ENCODE measurements around the gene SPATA18.
"Not testable (repeated sequence)": the region's sequence is repeated elsewhere in the genome, so short reads cannot be mapped to it uniquely, and the experiment has no call there.

SPATA18 gene

GRCh38 chr4:52081216-52081615 is 30.1 kb downstream of the SPATA18 start:
- no peak overlapping the region for H3K4me3 ChIP-seq (ENCODE audit: low read depth, low read length)
- H3K4me1 ChIP-seq (ENCODE audit: control insufficient read depth, insufficient read depth, low read length, unreplicated experiment) = no peaks in the 10 kb centered on the region
- no peaks in the 10 kb centered on the region for H3K79me2 ChIP-seq (ENCODE audit: control insufficient read depth, insufficient read depth, low read length, unreplicated experiment)
- H3K27ac ChIP-seq (ENCODE audit: low read depth, low read length) = no peak overlapping the region
- H3K36me3 ChIP-seq (ENCODE audit: insufficient read depth, low read length) = no peaks in the 10 kb centered on the region
- H2AFZ ChIP-seq (ENCODE audit: low read length, unreplicated experiment) = no peak overlapping the region
- peaks cover 10% of the 10 kb centered on the region; the same call in 1 of the 2 replicates for H3K27me3 ChIP-seq (ENCODE audit: insufficient read depth, low read length)

- H3K4me1 ChIP-seq (ENCODE audit: control insufficient read depth, insufficient read depth, low read length, unreplicated experiment); H3K27me3 ChIP-seq (ENCODE audit: insufficient read depth, low read length); H2AFZ ChIP-seq (ENCODE audit: low read length, unreplicated experiment); H3K79me2 ChIP-seq (ENCODE audit: control insufficient read depth, insufficient read depth, low read length, unreplicated experiment); H3K27ac ChIP-seq (ENCODE audit: low read depth, low read length); H3K4me3 ChIP-seq (ENCODE audit: low read depth, low read length); H3K36me3 ChIP-seq (ENCODE audit: insufficient read depth, low read length): not testable (repeated sequence)
Measured at GRCh38 chr4:52086425-52086824, 35.3 kb downstream of the SPATA18 start.

- Histone ChIP-seq H3K27ac (ENCODE audit: low read depth, low read length) (no peak overlapping the region), H3K79me2 (ENCODE audit: control insufficient read depth, insufficient read depth, low read length, unreplicated experiment) (no peaks in the 10 kb centered on the region), H3K27me3 (ENCODE audit: insufficient read depth, low read length) (no peaks in the 10 kb centered on the region), H3K4me3 (ENCODE audit: low read depth, low read length) (no peak overlapping the region), H3K4me1 (ENCODE audit: control insufficient read depth, insufficient read depth, low read length, unreplicated experiment) (no peaks in the 10 kb centered on the region), H3K36me3 (ENCODE audit: insufficient read depth, low read length) (no peaks in the 10 kb centered on the region), H2AFZ (ENCODE audit: low read length, unreplicated experiment) (no peak overlapping the region)
Measured at GRCh38 chr4:52091801-52092200, 40.7 kb downstream of the SPATA18 start.

GRCh38 chr4:52093466-52093865 is 42.4 kb downstream of the SPATA18 start:
- Histone ChIP-seq H3K79me2 (ENCODE audit: control insufficient read depth, insufficient read depth, low read length, unreplicated experiment) (no peaks in the 10 kb centered on the region), H3K4me1 (ENCODE audit: control insufficient read depth, insufficient read depth, low read length, unreplicated experiment) (no peaks in the 10 kb centered on the region)

GRCh38 chr4:52094376-52095145 is 43.5 kb downstream of the SPATA18 start:
- Histone ChIP-seq H3K4me1 (ENCODE audit: control insufficient read depth, insufficient read depth, low read length, unreplicated experiment) (no peaks in the 10 kb centered on the region), H2AFZ (ENCODE audit: low read length, unreplicated experiment) (no peak overlapping the region), H3K4me3 (ENCODE audit: low read depth, low read length) (no peak overlapping the region), H3K27ac (ENCODE audit: low read depth, low read length) (no peak overlapping the region), H3K79me2 (ENCODE audit: control insufficient read depth, insufficient read depth, low read length, unreplicated experiment) (no peaks in the 10 kb centered on the region), H3K27me3 (ENCODE audit: insufficient read depth, low read length) (no peaks in the 10 kb centered on the region), H3K36me3 (ENCODE audit: insufficient read depth, low read length) (no peaks in the 10 kb centered on the region)

More at GRCh38 chr4:52093466-52093865, 42.4 kb downstream of the SPATA18 start:
- H3K27me3 ChIP-seq (ENCODE audit: insufficient read depth, low read length) = no peaks in the 10 kb centered on the region
- no peak overlapping the region for H3K27ac ChIP-seq (ENCODE audit: low read depth, low read length)
- no peak overlapping the region for H3K4me3 ChIP-seq (ENCODE audit: low read depth, low read length)
- no peaks in the 10 kb centered on the region for H3K36me3 ChIP-seq (ENCODE audit: insufficient read depth, low read length)
- no peak overlapping the region for H2AFZ ChIP-seq (ENCODE audit: low read length, unreplicated experiment)

GRCh38 chr4:52095374-52095773 is 44.3 kb downstream of the SPATA18 start:
- Histone ChIP-seq H2AFZ (ENCODE audit: low read length, unreplicated experiment) (no peak overlapping the region), H3K79me2 (ENCODE audit: control insufficient read depth, insufficient read depth, low read length, unreplicated experiment) (no peaks in the 10 kb centered on the region), H3K4me3 (ENCODE audit: low read depth, low read length) (no peak overlapping the region), H3K27me3 (ENCODE audit: insufficient read depth, low read length) (no peaks in the 10 kb centered on the region), H3K36me3 (ENCODE audit: insufficient read depth, low read length) (no peaks in the 10 kb centered on the region), H3K4me1 (ENCODE audit: control insufficient read depth, insufficient read depth, low read length, unreplicated experiment) (peaks cover 7% of the 10 kb centered on the region), H3K27ac (ENCODE audit: low read depth, low read length) (no peak overlapping the region)

- Histone ChIP-seq H2AFZ (ENCODE audit: low read length, unreplicated experiment) (no peak overlapping the region), H3K4me1 (ENCODE audit: control insufficient read depth, insufficient read depth, low read length, unreplicated experiment) (peaks cover 10% of the 10 kb centered on the region), H3K36me3 (ENCODE audit: insufficient read depth, low read length) (no peaks in the 10 kb centered on the region), H3K27ac (ENCODE audit: low read depth, low read length) (no peak overlapping the region), H3K27me3 (ENCODE audit: insufficient read depth, low read length) (no peaks in the 10 kb centered on the region), H3K4me3 (ENCODE audit: low read depth, low read length) (no peak overlapping the region), H3K79me2 (ENCODE audit: control insufficient read depth, insufficient read depth, low read length, unreplicated experiment) (no peaks in the 10 kb centered on the region)
Measured at GRCh38 chr4:52096048-52096447, 44.9 kb downstream of the SPATA18 start.

- Histone ChIP-seq H3K36me3 (ENCODE audit: insufficient read depth, low read length) (no peaks in the 10 kb centered on the region), H3K27ac (ENCODE audit: low read depth, low read length) (no peak overlapping the region), H3K27me3 (ENCODE audit: insufficient read depth, low read length) (no peaks in the 10 kb centered on the region), H3K79me2 (ENCODE audit: control insufficient read depth, insufficient read depth, low read length, unreplicated experiment) (no peaks in the 10 kb centered on the region), H3K4me1 (ENCODE audit: control insufficient read depth, insufficient read depth, low read length, unreplicated experiment) (peaks cover 23% of the 10 kb centered on the region), H3K4me3 (ENCODE audit: low read depth, low read length) (no peak overlapping the region), H2AFZ (ENCODE audit: low read length, unreplicated experiment) (no peak overlapping the region)
Measured at GRCh38 chr4:52098618-52099017, 47.5 kb downstream of the SPATA18 start.

GRCh38 chr4:52099860-52100461 is 48.9 kb downstream of the SPATA18 start:
- Histone ChIP-seq H3K4me3 (ENCODE audit: low read depth, low read length) (no peak overlapping the region), H3K4me1 (ENCODE audit: control insufficient read depth, insufficient read depth, low read length, unreplicated experiment) (peaks cover 23% of the 10 kb centered on the region), H3K36me3 (ENCODE audit: insufficient read depth, low read length) (no peaks in the 10 kb centered on the region), H2AFZ (ENCODE audit: low read length, unreplicated experiment) (no peak overlapping the region), H3K27me3 (ENCODE audit: insufficient read depth, low read length) (no peaks in the 10 kb centered on the region), H3K27ac (ENCODE audit: low read depth, low read length) (no peak overlapping the region), H3K79me2 (ENCODE audit: control insufficient read depth, insufficient read depth, low read length, unreplicated experiment) (no peaks in the 10 kb centered on the region)

GRCh38 chr4:52102587-52102986 is 51.5 kb downstream of the SPATA18 start:
- Histone ChIP-seq H3K4me1 (ENCODE audit: control insufficient read depth, insufficient read depth, low read length, unreplicated experiment) (peaks cover 23% of the 10 kb centered on the region), H2AFZ (ENCODE audit: low read length, unreplicated experiment) (no peak overlapping the region), H3K36me3 (ENCODE audit: insufficient read depth, low read length) (no peaks in the 10 kb centered on the region), H3K79me2 (ENCODE audit: control insufficient read depth, insufficient read depth, low read length, unreplicated experiment) (no peaks in the 10 kb centered on the region), H3K27me3 (ENCODE audit: insufficient read depth, low read length) (no peaks in the 10 kb centered on the region), H3K27ac (ENCODE audit: low read depth, low read length) (peak overlapping the region; percentile 9; the same call in 1 of the 2 replicates), H3K4me3 (ENCODE audit: low read depth, low read length) (no peak overlapping the region)

GRCh38 chr4:52103319-52103718 is 52.2 kb downstream of the SPATA18 start:
- Histone ChIP-seq H3K27ac (ENCODE audit: low read depth, low read length) (0 out of 2 replicates have a peak overlapping the region, but pooled peaks have one; percentile 9), H3K4me1 (ENCODE audit: control insufficient read depth, insufficient read depth, low read length, unreplicated experiment) (peaks cover 23% of the 10 kb centered on the region), H3K36me3 (ENCODE audit: insufficient read depth, low read length) (no peaks in the 10 kb centered on the region), H2AFZ (ENCODE audit: low read length, unreplicated experiment) (no peak overlapping the region), H3K27me3 (ENCODE audit: insufficient read depth, low read length) (no peaks in the 10 kb centered on the region), H3K79me2 (ENCODE audit: control insufficient read depth, insufficient read depth, low read length, unreplicated experiment) (no peaks in the 10 kb centered on the region), H3K4me3 (ENCODE audit: low read depth, low read length) (no peak overlapping the region)
